ENCODE data around the gene TOGARAM2. TPM values are rescaled to one million over a fixed set of nuclear protein-coding genes. Genes with fewer than 3 reads are reported as not detected.

Gene TOGARAM2
- total RNA-seq, 2 donors from 2014 or later, result 0.49 to 2.4 TPM

GRCh38 chr2:29065068-29065811 is 84.1 kb downstream of the TOGARAM2 start:
- H3K27ac ChIP-seq, result no peak overlapping the region
- no peak overlapping the region for H3K4me3 ChIP-seq
- H3K4me1 ChIP-seq (ENCODE audit: control insufficient read depth in 1 of 2, low read depth in 2 of 2), result peaks cover 0 to 22% of the 10 kb centered on the region in 2 donors
- no peak for TF ChIP-seq CTCF (IDR thresholded peaks at IDR 0.05)
- no peaks in the 10 kb centered on the region for H3K27me3 ChIP-seq (replicated peaks; ENCODE audit: insufficient read depth)
- DNase-seq (ENCODE audit: low spot score), result no peak
- H3K9me3 ChIP-seq, result no peaks in the 10 kb centered on the region
- no peaks in the 10 kb centered on the region for H3K36me3 ChIP-seq
- ATAC-seq (ENCODE audit: insufficient number of reproducible peaks, low FRiP score, low read depth), result no peak

GRCh38 chr2:29066271-29066860 is 85.3 kb downstream of the TOGARAM2 start:
- Histone ChIP-seq H3K4me3 (no peak overlapping the region), H3K9me3 (no peaks in the 10 kb centered on the region), H3K4me1 (ENCODE audit: control insufficient read depth in 1 of 2, low read depth in 2 of 2) (peaks cover 0 to 22% of the 10 kb centered on the region in 2 donors), H3K27me3 (replicated peaks; ENCODE audit: insufficient read depth) (no peaks in the 10 kb centered on the region), H3K27ac (no peak overlapping the region), H3K36me3 (no peaks in the 10 kb centered on the region)
- ATAC-seq (ENCODE audit: insufficient number of reproducible peaks, low FRiP score, low read depth) (no peak), DNase-seq (ENCODE audit: low spot score) (no peak)
- TF ChIP-seq CTCF (IDR thresholded peaks at IDR 0.05), result no peak

GRCh38 chr2:29066997-29067605 is 86.0 kb downstream of the TOGARAM2 start:
- DNase-seq (ENCODE audit: low spot score), result no peak
- no peaks in the 10 kb centered on the region for H3K36me3 ChIP-seq
- no peak for ATAC-seq (ENCODE audit: insufficient number of reproducible peaks, low FRiP score, low read depth)
- H3K27me3 ChIP-seq (replicated peaks; ENCODE audit: insufficient read depth), result no peaks in the 10 kb centered on the region
- no peak for TF ChIP-seq CTCF (IDR thresholded peaks at IDR 0.05)
- H3K27ac ChIP-seq, result no peak overlapping the region
- no peak overlapping the region for H3K4me3 ChIP-seq
- H3K4me1 ChIP-seq (ENCODE audit: control insufficient read depth in 1 of 2, low read depth in 2 of 2), result peaks cover 0 to 22% of the 10 kb centered on the region in 2 donors
- no peaks in the 10 kb centered on the region for H3K9me3 ChIP-seq

GRCh38 chr2:29068513-29068912 is 87.4 kb downstream of the TOGARAM2 start:
- DNase-seq (ENCODE audit: low spot score) (no peak), ATAC-seq (ENCODE audit: insufficient number of reproducible peaks, low FRiP score, low read depth) (no peak)
- no peak overlapping the region for H3K27ac ChIP-seq

More at GRCh38 chr2:29068513-29068912, 87.4 kb downstream of the TOGARAM2 start:
- no peaks in the 10 kb centered on the region for H3K27me3 ChIP-seq (replicated peaks; ENCODE audit: insufficient read depth)
- H3K4me1 ChIP-seq (ENCODE audit: control insufficient read depth in 1 of 2, low read depth in 2 of 2), result peaks cover 0 to 19% of the 10 kb centered on the region in 2 donors
- no peaks in the 10 kb centered on the region for H3K36me3 ChIP-seq
- no peak for TF ChIP-seq CTCF (IDR thresholded peaks at IDR 0.05)
- H3K9me3 ChIP-seq, result no peaks in the 10 kb centered on the region
- H3K4me3 ChIP-seq, result no peak overlapping the region

All from thoracic aorta (tissue), 2 donors.